SIG-M5 treated with dmso at 0.1 percent for 504 hours (cell line): ENCODE results near the gene MSLN.
"Not testable (repeated sequence)": the region's sequence is repeated elsewhere in the genome, so short reads cannot be mapped to it uniquely, and the experiment has no call there.

Source experiments
- DNase-seq: peaks from one replicate; lab custom pipeline; 2025; ENCODE audit not compliant: unreplicated experiment; lab: John Stamatoyannopoulos, UW

MSLN gene

DNA sequence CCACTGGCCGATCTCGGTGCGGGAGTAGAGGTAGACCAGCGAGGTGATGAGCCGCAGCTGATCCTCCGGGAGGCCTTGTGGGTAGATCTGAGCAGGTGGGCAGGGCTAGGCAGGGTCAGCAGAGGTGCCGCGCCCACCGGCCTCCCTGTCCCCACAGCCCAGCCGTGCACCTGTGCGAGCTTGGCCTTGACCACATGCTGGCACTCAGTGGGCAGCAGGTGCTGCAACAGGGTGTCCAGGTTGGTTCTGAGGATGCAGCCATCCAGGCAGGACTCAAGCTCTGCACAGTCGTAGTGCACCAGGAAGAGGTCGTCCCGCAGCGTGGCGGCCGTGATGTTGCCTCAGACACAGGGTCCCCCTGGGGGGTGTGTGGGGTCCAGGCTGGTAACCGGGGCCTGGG is 12.4 kb downstream of the MSLN start:
- no peak for DNase-seq

GRCh38 chr16:774086-775001 is 13.8 kb downstream of the MSLN start:
- DNase-seq: no peak

GRCh38 chr16:775236-775796 is 14.8 kb downstream of the MSLN start:
- DNase-seq: no peak

DNA sequence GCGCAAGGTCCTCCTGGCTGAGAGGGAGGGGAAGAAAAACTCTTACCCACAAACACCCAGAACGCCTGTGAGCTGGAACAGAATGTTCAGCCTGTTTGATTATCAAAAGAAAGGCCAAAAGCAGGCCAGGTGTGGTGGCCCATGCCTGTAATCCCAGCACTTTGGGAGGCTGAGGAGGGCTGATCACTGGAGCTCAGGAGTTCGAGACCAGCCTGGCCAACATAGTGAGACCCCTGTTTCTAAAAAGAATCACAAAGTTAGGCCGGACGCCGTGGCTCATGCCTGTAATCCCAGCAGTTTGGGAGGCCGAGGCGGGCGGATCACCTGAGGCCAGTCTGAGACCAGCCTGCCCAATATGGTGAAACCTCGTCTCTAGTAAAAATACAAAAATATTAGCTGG is 15.8 kb downstream of the MSLN start:
- DNase-seq: not testable (repeated sequence)

- DNase-seq: no peak
Measured at GRCh38 chr16:776824-777223, 16.3 kb downstream of the MSLN start.

DNA sequence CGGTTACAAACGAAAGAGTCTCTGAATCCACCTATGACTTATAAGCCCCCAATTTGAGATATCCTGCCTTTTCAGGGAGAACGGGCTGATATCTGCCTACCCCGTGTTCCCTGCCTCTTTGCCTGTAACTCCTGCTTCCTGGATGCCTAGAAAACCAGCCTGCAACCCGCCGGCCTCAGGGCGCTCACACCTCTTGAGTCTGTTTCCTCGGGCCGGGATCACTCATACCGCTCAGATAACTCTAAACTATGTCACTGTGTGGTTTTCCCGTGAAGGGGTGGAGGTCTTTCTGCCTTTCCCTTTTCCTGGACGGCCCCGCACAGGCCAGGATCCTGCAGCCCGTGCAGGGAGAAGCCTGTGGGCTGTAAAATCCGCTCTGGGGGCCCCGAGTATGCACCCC is 17.3 kb downstream of the MSLN start:
- no peak for DNase-seq

GRCh38 chr16:778447-778846 is 17.9 kb downstream of the MSLN start:
- no peak for DNase-seq

GRCh38 chr16:778909-779527 is 18.5 kb downstream of the MSLN start:
- DNase-seq: no peak

DNA sequence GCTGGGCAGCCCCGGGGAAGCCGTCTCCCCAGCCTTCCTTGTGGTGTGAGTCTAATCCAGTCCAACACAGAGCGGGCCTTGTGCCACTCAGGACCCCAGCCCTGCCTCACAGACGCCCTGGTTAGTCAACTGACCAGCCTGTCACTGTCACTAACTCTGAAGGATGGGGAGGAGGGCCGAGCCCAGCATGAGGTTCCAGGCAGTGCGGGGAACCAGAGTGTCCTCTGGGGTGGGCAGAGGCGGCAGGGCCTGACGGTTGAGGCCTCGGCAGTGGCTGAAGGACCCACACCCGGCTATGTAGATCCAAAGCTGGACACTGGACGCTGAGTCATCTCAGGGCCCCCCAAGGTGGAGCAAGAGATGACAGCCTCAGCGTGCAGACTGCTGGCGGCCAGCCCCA is 19.0 kb downstream of the MSLN start:
- no peak for DNase-seq

GRCh38 chr16:780296-780695 is 19.8 kb downstream of the MSLN start:
- no peak for DNase-seq

DNA sequence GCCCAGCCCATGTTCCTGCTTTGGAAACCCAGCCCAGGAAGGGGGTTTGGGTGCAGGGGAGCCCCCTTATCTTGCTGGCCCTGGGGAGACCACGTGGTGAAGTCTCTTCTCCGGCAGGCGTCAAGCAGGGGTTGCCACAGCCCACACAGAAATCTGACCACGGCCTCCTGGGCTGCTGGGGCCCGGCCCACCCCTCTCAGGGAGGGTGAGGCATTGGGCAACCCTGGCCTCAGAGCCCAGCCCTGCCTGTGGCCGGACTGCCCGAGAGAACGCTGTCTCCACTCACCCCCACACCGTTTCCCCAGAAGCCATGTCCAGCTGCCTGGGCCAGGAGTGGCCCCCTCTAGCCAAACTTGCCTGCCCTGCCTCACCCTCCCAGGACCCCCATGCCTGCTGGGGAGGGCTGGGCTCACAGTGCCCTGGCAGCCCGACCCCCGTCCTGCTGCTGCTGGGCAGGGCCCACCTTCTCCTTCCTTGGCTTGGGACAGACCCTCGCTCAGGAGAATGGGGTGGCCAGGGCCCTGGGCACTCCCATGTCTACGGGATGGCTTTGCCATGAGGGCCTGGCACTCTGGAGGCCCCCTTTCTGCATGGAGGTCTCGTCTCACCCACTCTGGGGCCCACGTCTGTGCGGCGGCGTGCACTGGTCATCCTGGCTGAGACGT is 20.9 kb downstream of the MSLN start:
- no peak for DNase-seq

GRCh38 chr16:782258-782657 is 21.7 kb downstream of the MSLN start:
- DNase-seq: no peak

- DNase-seq: no peak
Measured at GRCh38 chr16:782766-783403, 22.4 kb downstream of the MSLN start.

DNA sequence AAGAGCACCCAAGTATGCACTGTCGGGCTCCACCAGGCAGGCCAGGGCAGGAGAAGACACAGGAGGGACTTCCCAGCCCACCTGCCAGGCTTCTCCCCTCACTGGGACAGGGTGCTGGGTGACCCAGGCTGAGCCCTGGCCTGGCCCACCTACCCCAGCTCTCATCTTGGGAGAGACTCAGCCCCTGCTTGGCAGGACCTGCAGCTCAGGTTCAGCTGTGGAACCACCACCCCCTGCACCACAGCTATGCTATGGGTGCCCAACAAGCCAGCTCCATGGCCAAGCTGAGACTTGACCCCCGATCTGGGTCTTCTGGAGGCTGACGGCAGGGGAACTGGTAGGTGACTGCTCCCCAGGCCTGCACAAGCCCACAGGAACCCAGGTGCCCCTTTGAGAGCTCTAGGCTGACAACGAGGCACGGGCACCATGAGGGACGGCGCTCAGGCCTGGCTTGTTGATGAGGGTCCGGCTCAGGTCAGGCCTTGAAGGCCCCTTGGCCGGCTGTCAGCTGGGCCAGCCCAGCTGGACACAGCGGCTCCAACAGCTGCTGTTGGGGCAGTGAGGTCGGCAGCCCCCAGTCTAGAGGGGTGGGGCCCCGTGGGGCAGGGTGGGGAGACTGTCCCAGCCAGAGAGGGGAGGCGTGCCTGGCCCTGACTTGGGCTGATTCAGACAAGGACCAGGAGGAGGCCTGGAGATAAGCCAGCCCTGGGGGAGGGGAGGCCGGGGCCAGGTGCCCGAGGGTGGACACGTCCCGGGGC is 23.0 kb downstream of the MSLN start:
- no peak for DNase-seq

DNA sequence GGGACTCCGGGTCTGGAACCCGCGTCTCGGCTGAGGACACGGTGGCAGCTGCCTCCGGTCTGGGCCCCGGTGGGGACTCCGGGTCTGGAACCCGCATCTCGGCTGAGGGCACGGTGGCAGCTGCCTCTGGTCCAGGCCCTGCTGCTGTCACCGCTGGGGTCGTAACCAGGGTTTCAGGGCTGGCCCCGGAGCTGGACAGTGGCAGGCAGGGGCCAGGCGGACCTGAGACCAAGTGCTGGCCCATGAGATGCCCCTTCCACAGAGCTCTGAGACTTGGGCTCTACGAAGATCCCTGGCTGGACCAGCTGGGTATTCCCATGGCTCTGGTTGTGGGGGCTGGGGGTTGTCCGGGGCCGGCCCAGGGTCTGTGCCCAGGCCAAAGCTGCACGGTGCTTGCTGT is 23.9 kb downstream of the MSLN start:
- DNase-seq: no peak

DNA sequence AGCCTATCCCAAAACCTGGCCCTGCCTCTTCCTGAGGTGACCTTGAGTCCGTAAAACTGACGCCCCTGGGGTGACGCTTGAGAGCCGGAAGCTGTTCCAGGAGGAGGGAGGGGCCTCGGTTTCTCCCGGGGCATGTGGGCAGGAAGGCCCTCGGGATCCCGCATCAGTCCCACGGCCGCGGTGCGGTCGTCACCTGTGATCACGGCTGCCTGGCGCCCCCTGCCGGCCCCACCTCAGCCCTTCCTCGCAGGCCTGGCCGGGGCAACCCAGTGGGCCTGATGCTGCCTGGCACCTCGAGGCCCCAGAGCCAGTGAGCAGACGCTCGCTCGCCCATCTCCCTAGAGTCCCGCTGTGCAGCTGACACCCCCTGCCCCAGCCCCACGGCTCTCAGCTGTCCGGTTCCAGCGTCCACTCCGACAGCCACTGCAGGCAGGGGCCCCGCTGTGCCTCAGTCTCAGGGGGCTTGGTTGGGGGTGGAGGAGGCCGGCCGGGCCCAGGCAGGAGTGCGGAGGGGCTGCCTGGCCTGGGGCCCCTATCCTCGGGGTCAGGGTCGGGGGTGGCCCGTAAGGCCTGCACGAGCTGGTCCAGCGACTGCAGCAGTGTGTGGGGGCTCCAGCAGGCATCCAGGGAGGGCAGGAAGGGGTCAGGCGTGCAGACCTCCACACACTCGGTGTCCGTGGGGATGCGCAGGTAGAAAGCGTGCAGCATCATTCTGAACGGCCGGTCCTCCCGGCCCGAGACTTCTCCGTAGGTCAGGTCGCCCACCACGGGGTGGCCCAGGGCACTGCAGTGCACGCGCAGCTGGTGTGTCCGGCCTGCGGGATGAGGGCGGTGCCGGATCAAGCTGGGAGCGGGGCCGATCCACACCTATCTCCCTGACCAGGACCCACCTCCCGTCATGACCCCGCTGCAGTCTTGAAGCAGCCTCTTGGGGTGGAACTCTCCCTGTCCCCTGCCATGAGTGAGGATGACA is 25.3 kb downstream of the MSLN start:
- DNase-seq: no peak

DNA sequence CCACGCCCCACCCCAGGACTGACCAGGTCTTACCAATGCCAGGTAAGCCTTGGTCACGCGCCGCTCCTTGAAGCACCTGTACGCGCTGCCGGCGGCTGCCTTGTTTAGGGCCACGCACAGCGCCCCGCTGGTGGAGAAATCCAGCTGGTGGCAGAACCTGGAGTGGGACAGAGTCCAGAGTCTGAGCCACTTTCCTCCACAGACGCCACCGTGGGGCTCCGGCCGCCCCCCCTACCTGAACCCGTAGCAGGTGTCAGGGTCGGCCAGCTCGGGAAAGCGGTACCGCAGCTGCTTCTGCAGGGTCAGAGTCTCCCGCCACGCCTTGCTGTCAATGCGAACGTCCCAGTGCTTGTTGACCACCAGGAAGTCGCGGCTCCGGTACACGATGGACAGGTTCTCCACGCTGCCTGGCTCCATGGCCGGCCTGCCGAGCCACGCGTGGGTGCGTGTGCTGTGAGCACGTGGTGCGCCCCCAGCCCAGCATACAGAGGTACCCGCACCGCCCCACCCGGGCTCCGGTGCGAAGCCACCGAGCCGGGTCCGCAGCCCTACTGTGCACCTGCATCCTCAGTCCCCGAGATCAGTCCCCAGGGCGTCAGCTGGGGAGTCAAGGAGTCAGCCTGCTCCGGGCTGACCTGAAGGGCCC is 26.9 kb downstream of the MSLN start:
- DNase-seq: no peak

GRCh38 chr16:787978-788398 is 27.5 kb downstream of the MSLN start, which contains the start of gene RPUSD1:
Gene RPUSD1 (minus strand): TSS chr16:788381. CDS start chr16:787737, 644 bp downstream.
- no peak for DNase-seq
